Mammary epithelial cell (primary cell): ENCODE measurements around the gene PNLIP.

ENCODE experiments used
- EZH2 ChIP-seq: IDR thresholded peaks from 2 replicates; pipeline ENCODE4 v1.6.1; 2012; ENCODE audit warnings: low read length, inconsistent platforms, borderline replicate concordance
- TF ChIP-seq, protein P1 (sequence below), 2 donors: IDR thresholded peaks in 1 of 2; conservative IDR thresholded peaks in 1 of 2; 2 replicates each; pipeline ENCODE4 v1.5.1; 2011 to 2012; ENCODE audit warnings: inconsistent platforms in 2 of 2, low read length in 2 of 2, mild to moderate bottlenecking in 2 of 2, control low read depth in 1 of 2, low read depth in 1 of 2; ENCODE audit not compliant: insufficient read depth in 1 of 2; ENCODE audit errors: extremely low read depth in 1 of 2

DNA sequence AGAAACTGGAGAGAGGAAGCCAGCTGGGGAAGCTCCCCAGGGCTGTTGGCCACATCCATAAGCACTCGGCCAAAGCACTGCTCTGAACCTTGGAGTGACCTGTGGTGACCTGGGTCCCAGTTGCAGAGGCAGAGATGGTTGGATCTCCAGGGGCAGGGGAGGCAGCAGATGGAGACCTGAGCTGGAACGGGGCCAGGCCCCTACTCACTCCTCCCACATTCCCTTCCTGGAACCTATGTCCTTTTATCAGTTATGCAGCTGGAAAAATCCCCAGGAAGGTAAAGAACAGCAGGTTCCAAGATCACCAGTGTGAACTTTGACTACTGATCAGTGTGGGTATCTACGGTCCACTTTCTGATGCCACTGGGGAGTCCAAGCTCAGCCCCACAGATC is 65.4 kb downstream of the PNLIP start:
- TF ChIP-seq, protein P1, sequence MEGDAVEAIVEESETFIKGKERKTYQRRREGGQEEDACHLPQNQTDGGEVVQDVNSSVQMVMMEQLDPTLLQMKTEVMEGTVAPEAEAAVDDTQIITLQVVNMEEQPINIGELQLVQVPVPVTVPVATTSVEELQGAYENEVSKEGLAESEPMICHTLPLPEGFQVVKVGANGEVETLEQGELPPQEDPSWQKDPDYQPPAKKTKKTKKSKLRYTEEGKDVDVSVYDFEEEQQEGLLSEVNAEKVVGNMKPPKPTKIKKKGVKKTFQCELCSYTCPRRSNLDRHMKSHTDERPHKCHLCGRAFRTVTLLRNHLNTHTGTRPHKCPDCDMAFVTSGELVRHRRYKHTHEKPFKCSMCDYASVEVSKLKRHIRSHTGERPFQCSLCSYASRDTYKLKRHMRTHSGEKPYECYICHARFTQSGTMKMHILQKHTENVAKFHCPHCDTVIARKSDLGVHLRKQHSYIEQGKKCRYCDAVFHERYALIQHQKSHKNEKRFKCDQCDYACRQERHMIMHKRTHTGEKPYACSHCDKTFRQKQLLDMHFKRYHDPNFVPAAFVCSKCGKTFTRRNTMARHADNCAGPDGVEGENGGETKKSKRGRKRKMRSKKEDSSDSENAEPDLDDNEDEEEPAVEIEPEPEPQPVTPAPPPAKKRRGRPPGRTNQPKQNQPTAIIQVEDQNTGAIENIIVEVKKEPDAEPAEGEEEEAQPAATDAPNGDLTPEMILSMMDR (conservative IDR thresholded peaks at IDR 0.05 in 1 of 2, IDR thresholded peaks at IDR 0.05 in 1 of 2; ENCODE audit: extremely low read depth in 1 of 2, insufficient read depth in 1 of 2, low read depth in 1 of 2, low read length in 2 of 2) = no peak
- no peak for TF ChIP-seq EZH2
